Measurements from ENCODE around the gene AKNAD1.

- TF ChIP-seq CTCF (IDR thresholded peaks at IDR 0.05; ENCODE audit: borderline replicate concordance, extremely low read depth, low read length, poor library complexity, severe bottlenecking) (no peak), EZH2 (IDR thresholded peaks at IDR 0.05; ENCODE audit: borderline replicate concordance, low read depth, low read length, severe bottlenecking) (no peak)
Measured at GRCh38 chr1:108892356-108893140, 35.7 kb upstream of the AKNAD1 start.
